HG02973 (cell line): Measurements from ENCODE around the gene NLGN2.

Experiments
- ATAC-seq: cut with Tn5 transposase; IDR thresholded peaks from one replicate; pipeline ENCODE4 v1.9.1; 2021; ENCODE audit warnings: moderate library complexity; ENCODE audit not compliant: unreplicated experiment

The NLGN2 gene

GRCh38 chr17:7411427-7411750, 3.7 kb downstream of the NLGN2 start:
- ATAC-seq: no peak

GRCh38 chr17:7413346-7413985, 5.8 kb downstream of the NLGN2 start:
- no peak for ATAC-seq

GRCh38 chr17:7414837-7415236, 7.2 kb downstream of the NLGN2 start:
- no peak for ATAC-seq

- ATAC-seq: no peak
These were observed 8.1 kb downstream of the NLGN2 start for GRCh38 chr17:7415784-7416183.

- ATAC-seq: no peak
These were observed 8.7 kb downstream of the NLGN2 start for GRCh38 chr17:7416323-7416722.

- no peak for ATAC-seq
These were observed 9.5 kb downstream of the NLGN2 start for GRCh38 chr17:7417056-7417655.

- ATAC-seq: no peak
These were observed 11.0 kb downstream of the NLGN2 start for GRCh38 chr17:7418472-7419152.

- no peak for ATAC-seq
These were observed 12.4 kb downstream of the NLGN2 start, which contains the start of gene SPEM1 for GRCh38 chr17:7419819-7420610. SPEM1 (plus strand) TSS chr17:7420324; CDS start chr17:7420385, 61 bp downstream.

GRCh38 chr17:7421186-7421585, 13.5 kb downstream of the NLGN2 start:
- no peak for ATAC-seq

GRCh38 chr17:7423679-7424078, 16.0 kb downstream of the NLGN2 start:
- ATAC-seq: no peak

GRCh38 chr17:7425316-7425715, 17.7 kb downstream of the NLGN2 start, which contains the start of gene SPEM2:
SPEM2 (plus strand) TSS chr17:7425616; CDS start chr17:7425689, 73 bp downstream.
- no peak for ATAC-seq

- ATAC-seq: no peak
These were observed 18.1 kb downstream of the NLGN2 start for GRCh38 chr17:7425756-7426155.

- no peak for ATAC-seq
These were observed 18.7 kb downstream of the NLGN2 start for GRCh38 chr17:7426203-7426863.

- ATAC-seq: no peak
These were observed 19.3 kb downstream of the NLGN2 start for GRCh38 chr17:7426896-7427489.

GRCh38 chr17:7427549-7427948, 19.9 kb downstream of the NLGN2 start:
- ATAC-seq: no peak

GRCh38 chr17:7428557-7428956, 20.9 kb downstream of the NLGN2 start, which contains the start of gene SPEM3:
SPEM3 (plus strand) TSS chr17:7428857; CDS start chr17:7428903, 46 bp downstream.
- no peak for ATAC-seq

- no peak for ATAC-seq
These were observed 22.1 kb downstream of the NLGN2 start for GRCh38 chr17:7429722-7430121.

- ATAC-seq: no peak
These were observed 23.6 kb downstream of the NLGN2 start for GRCh38 chr17:7431231-7431630.

- ATAC-seq: no peak
These were observed 24.7 kb downstream of the NLGN2 start for GRCh38 chr17:7432296-7432695.
